Measurements from ENCODE around the gene C1orf53.
A peak's percentile ranks its signal among the peaks of the same experiment; 100 is the strongest.
"Not testable (repeated sequence)": the region's sequence is repeated elsewhere in the genome, so short reads cannot be mapped to it uniquely, and the experiment has no call there.

Gene C1orf53

DNA sequence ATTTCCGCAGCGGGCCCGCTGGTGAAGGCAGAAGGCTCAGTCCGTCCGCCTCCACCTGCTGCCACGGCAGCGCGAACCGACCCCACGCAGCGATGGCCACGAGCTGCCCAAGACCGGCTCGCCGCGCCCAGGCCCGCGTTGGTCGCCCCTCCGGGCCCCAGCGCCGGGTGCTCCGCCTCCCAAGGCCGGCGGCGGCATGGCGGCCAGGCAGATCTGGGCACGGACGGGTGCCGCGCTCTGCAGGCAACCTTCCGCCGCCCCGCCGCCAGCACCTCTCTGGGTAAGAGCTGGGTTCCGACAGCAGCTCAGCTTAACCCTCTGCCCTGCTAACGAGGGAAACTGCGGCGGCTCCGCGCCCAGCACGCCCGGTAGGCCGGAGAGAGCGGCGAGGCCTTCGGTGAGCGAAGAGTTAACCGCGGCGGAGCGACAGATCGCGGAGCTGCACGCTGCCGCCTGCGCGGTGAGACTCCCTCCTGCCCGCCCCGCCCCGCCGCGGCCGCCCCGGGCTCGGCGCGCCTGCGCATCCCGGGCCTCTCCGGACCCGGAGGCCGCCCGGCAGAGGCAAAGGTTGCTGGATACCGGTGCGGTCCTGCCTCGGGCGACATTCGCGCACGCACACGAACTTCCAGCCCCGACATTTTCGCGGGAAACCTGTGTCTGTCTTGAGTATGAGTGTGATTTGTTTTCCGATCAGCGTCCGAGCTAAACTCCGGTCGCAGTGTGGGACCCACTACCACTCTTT lies at the start of gene C1orf53:
Gene C1orf53 (plus strand): TSS at position 177 of the 742 bp plus-strand sequence. CDS start 20 bp downstream, at position 197.
- DNase-seq: peak; percentile 68

GRCh38 chr1:197855751-197856150 lies 46.7 kb upstream of the C1orf53 start:
- DNase-seq: not testable (repeated sequence)

DNA sequence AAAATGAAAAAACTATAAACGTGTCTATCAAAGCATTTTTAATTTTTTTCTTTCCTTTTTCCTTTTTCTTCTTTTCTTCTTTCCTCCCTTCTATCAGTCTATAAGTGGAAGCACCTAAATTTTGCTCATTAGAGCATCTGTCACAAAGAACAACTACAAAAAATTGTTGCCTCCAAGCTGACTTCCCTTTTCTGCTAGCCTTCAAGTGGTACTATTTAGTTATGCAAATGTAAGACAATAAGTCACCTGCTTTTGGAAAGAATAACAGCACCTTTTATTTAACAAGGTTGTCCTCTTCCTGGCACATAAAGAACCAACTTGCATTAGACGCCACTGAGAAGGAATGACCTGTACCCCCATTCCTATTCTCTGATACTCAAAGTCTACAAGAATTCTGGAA lies 45.0 kb upstream of the C1orf53 start:
- DNase-seq: no peak

GRCh38 chr1:197859024-197859423 lies 43.4 kb upstream of the C1orf53 start:
- no peak for DNase-seq

DNA sequence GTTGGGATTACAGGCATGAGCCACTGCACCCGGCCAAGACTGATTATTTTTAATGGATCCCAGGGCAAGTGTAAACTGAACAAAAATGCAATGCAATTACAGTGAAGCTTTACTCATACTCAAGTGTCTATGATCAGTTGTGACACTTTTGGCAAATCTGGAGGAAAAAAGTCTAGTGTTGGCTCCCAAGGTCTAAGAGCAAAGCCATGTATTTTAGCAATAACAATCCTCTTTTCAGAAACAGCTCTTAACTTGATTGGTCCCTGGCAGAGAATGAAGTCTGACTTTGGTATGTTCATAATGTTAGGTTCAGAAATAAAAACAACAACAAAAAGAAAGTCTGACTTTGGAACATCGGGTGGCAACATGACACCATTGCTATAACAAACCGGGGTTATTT lies 40.2 kb upstream of the C1orf53 start:
- DNase-seq: no peak

DNA sequence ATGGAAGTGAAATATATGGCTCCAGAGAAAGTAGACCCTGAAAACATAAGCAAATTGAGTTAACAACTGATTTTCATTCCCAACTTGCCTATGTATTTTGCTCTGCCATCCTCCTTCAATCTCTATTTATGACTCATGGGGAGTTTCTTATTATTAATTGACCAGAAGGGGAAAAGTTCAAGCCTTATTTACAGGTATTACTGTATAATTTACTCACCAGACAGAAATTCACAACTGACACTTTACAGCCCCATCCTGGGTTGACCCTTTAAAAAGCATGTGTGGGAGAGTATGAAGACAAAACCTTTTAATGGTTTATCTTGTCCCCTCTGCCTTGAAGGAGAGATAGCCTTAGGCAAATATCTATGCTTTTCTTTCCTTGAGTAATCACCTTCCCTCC lies 39.8 kb upstream of the C1orf53 start:
- DNase-seq: peak; percentile 79

DNA sequence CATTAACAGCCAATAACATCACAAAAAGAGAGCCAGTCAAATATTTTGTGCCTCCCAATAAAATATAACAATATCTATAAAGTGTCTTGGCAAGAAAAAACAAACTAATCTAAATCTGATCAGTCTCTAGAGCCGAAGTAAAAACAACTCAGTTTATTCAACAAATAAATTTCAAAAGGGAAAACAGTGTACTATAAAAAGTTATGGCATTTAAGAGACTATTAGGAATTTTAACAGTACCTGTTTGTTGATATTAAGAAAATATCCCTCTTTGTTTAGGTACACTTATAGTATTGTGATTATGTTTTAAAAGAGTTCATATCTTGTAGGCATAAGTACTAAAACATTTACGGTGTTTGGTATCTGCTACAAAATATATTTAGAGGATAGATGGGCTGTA lies 36.6 kb upstream of the C1orf53 start:
- no peak for DNase-seq

DNA sequence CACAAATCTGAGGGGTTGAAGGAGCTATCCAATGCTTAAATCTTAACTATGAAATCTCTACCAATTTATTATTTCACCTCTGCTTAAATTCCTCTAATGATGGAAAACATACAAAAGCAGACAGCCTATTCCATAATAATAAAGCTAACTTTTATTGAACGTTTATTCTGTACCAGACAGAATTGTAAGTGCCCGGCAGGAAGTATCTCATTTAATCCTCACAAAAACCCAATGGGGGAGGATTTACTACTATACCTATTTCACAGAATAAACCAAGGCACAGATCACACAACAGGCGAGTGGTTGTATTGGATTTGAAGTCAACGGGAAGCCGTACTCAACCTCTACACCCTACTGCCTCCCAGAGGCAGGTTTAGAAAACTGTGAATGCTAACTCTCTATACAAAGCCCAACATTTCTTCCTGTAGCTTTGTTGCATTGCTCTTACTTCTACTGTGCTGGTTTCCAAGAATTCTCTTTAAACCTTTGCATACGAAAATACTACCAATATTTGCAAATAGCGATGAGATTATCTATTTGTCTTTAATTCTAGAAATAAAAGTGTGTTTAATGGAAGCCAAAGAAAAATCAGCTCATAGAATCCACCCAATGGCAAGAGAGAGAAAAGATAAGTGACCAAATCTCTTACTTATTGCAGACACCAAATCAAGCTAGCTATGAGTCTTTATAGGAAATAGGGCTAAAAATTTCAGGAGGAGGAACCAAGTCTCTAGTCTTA lies 33.5 kb upstream of the C1orf53 start:
- peak; percentile 61 for DNase-seq

- DNase-seq: no peak
These were observed 32.8 kb upstream of the C1orf53 start for GRCh38 chr1:197869490-197870077.

GRCh38 chr1:197876894-197877293 lies 25.5 kb upstream of the C1orf53 start:
- DNase-seq: no peak

GRCh38 chr1:197880385-197880784 lies 22.0 kb upstream of the C1orf53 start:
- not testable (repeated sequence) for DNase-seq

DNA sequence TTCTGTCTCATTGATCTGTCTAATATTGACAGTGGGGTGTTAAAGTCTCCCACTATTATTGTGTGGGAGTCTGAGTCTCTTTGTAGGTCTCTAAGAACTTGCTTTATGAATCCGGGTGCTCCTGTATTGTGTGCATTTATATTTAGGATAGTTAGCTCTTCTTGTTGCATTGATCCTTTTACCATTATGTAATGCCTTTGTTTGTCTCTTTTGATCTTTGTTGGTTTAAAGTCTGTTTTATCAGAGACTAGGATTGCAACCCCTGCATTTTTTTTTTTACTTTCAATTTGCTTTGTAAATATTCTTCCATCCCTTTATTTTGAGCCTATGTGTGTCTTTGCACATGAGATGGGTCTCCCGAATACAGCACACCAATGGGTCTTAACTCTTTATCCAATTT lies 20.2 kb upstream of the C1orf53 start:
- DNase-seq: not testable (repeated sequence)

DNA sequence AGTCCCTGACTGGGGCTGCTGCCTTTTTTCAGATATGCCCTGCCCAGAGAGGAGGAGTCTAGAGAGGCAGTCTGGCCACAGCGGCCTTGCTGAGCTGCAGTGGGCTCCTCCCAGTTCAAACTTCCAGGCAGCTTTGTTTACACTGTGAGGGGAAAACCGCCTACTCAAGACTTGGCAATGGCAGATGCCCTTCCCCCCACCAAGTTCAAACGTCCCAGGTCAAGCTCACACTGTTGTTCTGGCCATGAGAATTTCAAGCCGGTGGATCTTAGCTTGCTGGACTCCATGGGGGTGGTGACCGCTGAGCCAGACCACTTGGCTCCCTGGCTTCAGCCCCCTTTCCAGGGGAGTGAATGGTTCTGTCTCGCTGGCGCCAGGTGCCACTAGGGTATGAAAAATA lies 18.3 kb upstream of the C1orf53 start:
- DNase-seq: no peak

DNA sequence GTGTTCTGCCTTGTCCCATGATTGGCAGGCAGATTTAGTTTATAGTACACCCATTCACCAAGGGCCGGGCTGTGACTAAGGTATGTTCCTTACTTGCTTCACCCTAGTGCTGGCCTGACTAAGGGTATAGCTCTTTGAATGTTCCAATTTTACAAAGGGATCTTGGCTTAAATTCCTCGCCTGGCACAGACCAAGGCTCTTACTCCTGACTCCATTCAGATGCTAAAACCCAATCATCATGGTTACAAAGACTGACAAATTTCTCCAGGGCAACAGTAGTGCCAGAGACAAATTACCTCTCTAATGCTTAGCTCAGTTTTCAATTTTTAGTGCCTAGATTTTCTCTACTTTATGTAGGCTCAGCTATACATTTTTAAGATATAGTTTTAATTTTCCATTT lies 11.5 kb upstream of the C1orf53 start:
- DNase-seq: no peak

DNA sequence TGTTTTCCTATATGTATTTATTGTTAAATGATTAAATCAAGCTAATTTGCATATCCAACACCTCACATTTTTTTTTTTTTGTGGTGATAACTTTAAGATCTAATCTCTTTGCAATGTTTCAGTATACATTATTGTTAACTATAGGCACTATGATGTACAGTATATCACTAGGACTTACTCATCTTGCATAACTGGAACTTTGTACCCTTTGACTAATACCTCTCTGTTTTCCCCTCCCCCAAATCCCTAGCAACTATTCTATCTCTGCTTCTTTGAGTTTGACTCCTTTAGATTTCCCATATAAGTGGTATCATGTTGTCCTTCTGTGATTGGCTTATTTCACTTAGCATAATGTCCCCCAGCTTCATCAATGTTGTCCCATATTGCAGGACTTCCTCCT lies 9.7 kb upstream of the C1orf53 start:
- DNase-seq: no peak

GRCh38 chr1:197896301-197896700 lies 6.1 kb upstream of the C1orf53 start:
- DNase-seq: peak; percentile 49

DNA sequence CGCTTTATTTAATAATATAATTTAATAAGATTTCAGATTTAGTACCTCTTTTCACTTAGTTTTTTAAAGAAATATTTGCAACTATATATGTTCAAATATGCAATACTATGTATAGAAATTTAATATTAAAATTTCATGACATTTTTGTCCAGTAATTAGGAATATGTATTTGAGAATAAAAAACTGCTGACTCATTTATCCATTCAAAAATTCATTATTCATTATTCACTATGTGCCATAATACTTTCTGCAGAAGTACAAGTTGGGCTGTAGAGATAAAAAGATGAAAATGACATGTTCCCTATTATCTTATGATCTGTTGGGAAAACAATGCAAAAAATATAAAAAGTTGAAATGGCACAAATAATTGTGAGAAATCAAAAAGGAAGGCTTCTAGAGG lies 3.4 kb upstream of the C1orf53 start:
- DNase-seq: no peak

- no peak for DNase-seq
These were observed 338 bp upstream of the C1orf53 start for GRCh38 chr1:197902131-197902453.

DNA sequence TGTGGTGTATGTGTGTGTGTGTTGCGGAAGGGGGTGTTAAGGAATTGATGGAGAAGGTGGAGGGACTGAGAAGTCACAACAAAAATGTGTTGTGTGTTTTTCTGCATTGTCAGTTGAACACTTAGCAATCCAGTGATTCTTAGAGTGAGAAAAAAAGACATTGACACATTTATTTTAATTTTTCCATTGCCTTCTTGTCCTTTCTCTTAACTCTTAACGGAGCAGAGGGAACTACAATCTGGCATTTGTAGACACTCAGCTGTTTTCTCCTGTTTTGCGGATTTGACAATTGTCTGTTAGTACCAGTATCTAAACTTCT lies 725 bp downstream of the C1orf53 start:
- no peak for DNase-seq

- DNase-seq: no peak
These were observed 1.8 kb downstream of the C1orf53 start for GRCh38 chr1:197904126-197904787.

DNA sequence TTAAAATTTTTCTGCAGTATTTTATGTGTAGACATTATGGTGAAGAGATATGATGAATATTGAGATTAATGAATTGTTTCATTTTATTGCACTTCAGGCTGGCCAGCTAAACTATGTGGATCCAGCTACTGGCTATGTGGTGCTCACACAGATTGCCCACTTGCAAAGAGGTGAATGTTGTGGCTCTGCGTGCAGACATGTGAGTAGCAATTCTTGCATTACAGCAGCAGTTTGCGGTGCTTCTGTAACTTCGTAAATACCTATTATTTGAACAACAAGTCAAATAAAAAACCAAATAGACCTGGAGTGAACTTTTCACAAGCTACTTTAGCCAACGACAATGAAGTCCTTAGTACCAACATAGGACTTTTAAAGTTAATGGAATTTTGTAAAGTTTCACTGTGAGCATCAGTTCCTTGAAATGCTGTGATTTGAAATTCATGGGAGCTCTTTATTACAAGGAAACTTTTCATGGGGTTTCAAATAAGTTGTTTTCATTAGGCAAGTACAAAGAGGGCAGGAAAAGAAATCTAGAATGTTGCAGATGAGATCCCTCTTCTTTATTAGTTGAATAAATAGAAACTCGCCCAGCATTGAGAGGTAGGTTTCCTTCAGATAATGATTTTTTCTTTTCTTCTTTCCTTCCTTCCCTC lies 3.4 kb downstream of the C1orf53 start:
- DNase-seq: no peak

GRCh38 chr1:197907846-197908616 lies 5.6 kb downstream of the C1orf53 start:
- DNase-seq: no peak

Measured in kidney glomerular epithelial cell (primary cell).